GM12878 (cell line): ENCODE measurements around the gene UBE3B. TPM values are rescaled to one million over a fixed set of nuclear protein-coding genes. Genes with fewer than 3 reads are reported as not detected.

Source experiments
- ATAC-seq: fragments of 200-7000 bp; cut with Tn5 transposase; 3 replicates; pipeline ENCODE4 v1.9.1; 2020; ENCODE audit warnings: mild to moderate bottlenecking, moderate library complexity
- BruUV-seq: library from RNA; stranded (reverse); fragments of 400-500 nt; replicated peaks from 2 replicates; lab custom pipeline; 2021; lab: Mats Ljungman, UMichigan
- CTCF ChIA-PET: fragments of 300-600 bp; sonication (Branson Sonifier 250); formaldehyde crosslinking; extraction: SDS; loops from one replicate; lab custom pipeline; 2021; ENCODE audit warnings: inconsistent platforms; lab: Yijun Ruan, JAX
- POLR2A ChIA-PET: fragments of 350-600 bp; formaldehyde crosslinking; extraction: SDS; loops from one replicate; lab custom pipeline; 2021; ENCODE audit warnings: inconsistent platforms; lab: Charles Lee
- RAD21 ChIA-PET: fragments of 300-600 bp; sonication (Branson Sonifier 250); formaldehyde crosslinking; loops from one replicate; lab custom pipeline; 2023; ENCODE audit warnings: antibody characterized with exemption; ENCODE audit not compliant: unreplicated experiment; lab: Charles Lee
- SMC1A ChIA-PET: fragments of 300-600 bp; sonication (Branson Sonifier 250); formaldehyde crosslinking; loops from one replicate; lab custom pipeline; 2023; ENCODE audit not compliant: unreplicated experiment, uncharacterized antibody; lab: Charles Lee
- DNase-seq: peaks from one replicate; pipeline ENCODE4 v3.0.0-alpha.2; 2011; ENCODE audit warnings: low read depth, low spot score
- FAIRE-seq: peaks from 3 replicates; lab custom pipeline; 2011; peaks lifted over from hg19 to GRCh38; lab: Jason Lieb, UNC
- H2AFZ ChIP-seq: 2 replicates; pipeline ENCODE4 v1.6.0; 2011; ENCODE audit warnings: low read depth, low read length, control low read depth; ENCODE audit not compliant: control insufficient read depth
- H3K27ac ChIP-seq: 2 replicates; pipeline ENCODE4 v1.5.1; 2011; ENCODE audit warnings: control low read depth; ENCODE audit not compliant: control insufficient read depth, insufficient read depth
- H3K27me3 ChIP-seq, 2 experiments: replicated peaks in 1 of 2; 2 replicates each; pipeline versions ENCODE4 v1.6.0 to v1.6.1; 2011; ENCODE audit warnings: low read length in 1 of 2; ENCODE audit not compliant: control insufficient read depth in 2 of 2, insufficient read depth in 2 of 2
- H3K36me3 ChIP-seq, 2 experiments: 2 replicates each; pipeline ENCODE4 v1.5.1; 2011; ENCODE audit warnings: low read length in 1 of 2; ENCODE audit not compliant: control insufficient read depth in 2 of 2, insufficient read depth in 2 of 2
- H3K4me1 ChIP-seq: 2 replicates; pipeline ENCODE4 v1.6.1; 2011; ENCODE audit warnings: mild to moderate bottlenecking, low read length, moderate library complexity, mixed read lengths; ENCODE audit not compliant: control insufficient read depth, insufficient read depth
- H3K4me2 ChIP-seq: 2 replicates; pipeline ENCODE4 v1.6.0; 2011; ENCODE audit warnings: control low read depth; ENCODE audit not compliant: control insufficient read depth, insufficient read depth
- H3K4me3 ChIP-seq: fragments of 200-600 bp; sonication (generic); 2 replicates; pipeline ENCODE4 v1.5.1; 2016
- H3K79me2 ChIP-seq: 2 replicates; pipeline ENCODE4 v1.6.0; 2011; ENCODE audit warnings: low read length; ENCODE audit not compliant: control insufficient read depth, insufficient read depth
- H3K9ac ChIP-seq: 2 replicates; pipeline ENCODE4 v1.8.0; 2011; ENCODE audit warnings: low read length, control low read depth, mixed read lengths; ENCODE audit not compliant: control insufficient read depth, insufficient read depth
- H3K9me3 ChIP-seq: replicated peaks from 3 replicates; pipeline ENCODE4 v1.5.1; 2011; ENCODE audit warnings: mild to moderate bottlenecking, low read length; ENCODE audit not compliant: control insufficient read depth, insufficient read depth
- H4K20me1 ChIP-seq: 2 replicates; pipeline ENCODE4 v1.6.0; 2011; ENCODE audit not compliant: control insufficient read depth, insufficient read depth
- CUX1 ChIP-seq: IDR thresholded peaks from 2 replicates; pipeline ENCODE4 v1.6.1; 2012; ENCODE audit warnings: improper control_type of control experiment, low read depth, low read length; ENCODE audit not compliant: insufficient replicate concordance
- IRF3 ChIP-seq: fragments of 450-650 bp; IDR thresholded peaks from 2 replicates; pipeline ENCODE4 v1.6.1; 2014; ENCODE audit warnings: mild to moderate bottlenecking
- MXI1 ChIP-seq: fragments of 150-350 bp; IDR thresholded peaks from 2 replicates; pipeline ENCODE4 v1.6.1; 2011; ENCODE audit warnings: low read depth, mild to moderate bottlenecking, inconsistent platforms, low read length, improper control_type of control experiment
- RBBP5 ChIP-seq: fragments of 200-600 bp; sonication (generic); conservative IDR thresholded peaks from 2 replicates; pipeline ENCODE4 v1.6.1; 2016
- SPI1 ChIP-seq: IDR thresholded peaks from 2 replicates; pipeline ENCODE4 v1.6.1; 2011; ENCODE audit warnings: low read depth, mild to moderate bottlenecking, low read length, moderate library complexity, borderline replicate concordance; ENCODE audit not compliant: insufficient read depth
- WGBS: methylation state at CpG from one replicate; pipeline ENCODE4 v1.1.6; 2016; ENCODE audit warnings: low lambda C conversion rate; ENCODE audit not compliant: insufficient replicate concordance, insufficient coverage; ENCODE audit errors: missing lambda C conversion rate; 5-methylcytosine and 5-hydroxymethylcytosine counted together
- in situ Hi-C: fragments of 300-500 bp; cut with MboI; formaldehyde crosslinking; loops from 9 replicates; pipeline ENCODE4 v1.14.3; 2018; ENCODE audit warnings: mixed read lengths
- intact Hi-C: fragments of 100-400 bp; cut with micrococcal nuclease; formaldehyde crosslinking; loops from one replicate; pipeline ENCODE4 v1.14.2; 2022; ENCODE audit not compliant: unreplicated experiment
- polyA plus RNA-seq, 11 experiments: library from polyadenylated mRNA; depleted of rRNA in 4 of 11; unstranded in 6 of 11; stranded (reverse) in 5 of 11; fragments of >200 nt; fragmentation: Nextera tagmentation in 4 of 11; fragmentation: Illumina TruSeq in 1 of 11; extraction: Ambion mirVana in 4 of 11; extraction: Trizol in 1 of 11; gene quantifications; 1 replicate in 1 of 11; 2 replicates in 10 of 11; pipeline versions ENCODE4 v1.2.1 to v1.2.3, GENCODE V29; 2011 to 2016; ENCODE audit warnings: inconsistent platforms in 2 of 11, missing spikeins in 2 of 11, low read depth in 1 of 11
- total RNA-seq, 4 experiments: library from RNA; depleted of rRNA in 3 of 4; stranded (reverse); fragments of >200 nt in 3 of 4; fragmentation: Illumina TruSeq in 1 of 4; extraction: Trizol in 1 of 4; gene quantifications; 2 replicates each; pipeline versions ENCODE4 v1.2.1 to v1.2.3, GENCODE V29; 2013 to 2021

Gene UBE3B
- total and polyA plus RNA-seq, 10 of the 15 experiments (the other 5 are each of a cell fraction or from before 2014, with no cell fraction given): 7.4 to 25.3 (median 17.1) TPM

- Histone ChIP-seq H3K36me3 (peaks cover 8 to 9% of the 10 kb centered on the region in 2 experiments), H3K27me3 (no peaks in the 10 kb centered on the region), H3K79me2 (no peaks in the 10 kb centered on the region; the same call in none of the 2 replicates), H3K9me3 (no peaks in the 10 kb centered on the region), H3K9ac (no peak overlapping the region), H3K27ac (no peak overlapping the region), H3K4me3 (no peak overlapping the region), H2AFZ (no peak overlapping the region), H3K4me2 (no peak overlapping the region), H4K20me1 (no peaks in the 10 kb centered on the region), H3K4me1 (peaks cover 3% of the 10 kb centered on the region; the same call in 1 of the 2 replicates)
- ChIA-PET CTCF (no interaction called here), POLR2A (no interaction called here), SMC1A (interaction anchor here (0.6 kb wide), 1 partner anchor 1994 kb away, joined by 3 read pairs; no protein-coding TSS in a partner anchor), RAD21 (no interaction called here)
- no TSS peak for BruUV-seq
- DNase-seq: no peak
- TF ChIP-seq SPI1: peak; percentile 43; the same call in 1 of the 2 replicates
- TF ChIP-seq RBBP5: no peak
- TF ChIP-seq IRF3: no peak
- TF ChIP-seq CUX1: no peak
- no peak for TF ChIP-seq MXI1
- intact Hi-C loops: no loop called here
- in situ Hi-C loops: no loop called here
- ATAC-seq: no peak
- 70% methylated on average over 14 of the region's 14 CpGs for WGBS
- FAIRE-seq: no peak
These were observed 14.4 kb upstream of the UBE3B start for GRCh38 chr12:109462868-109463692.
